GM18873 (cell line): ENCODE results near the gene OR9A2.

ENCODE experiments used
- ATAC-seq: cut with Tn5 transposase; IDR thresholded peaks from one replicate; pipeline ENCODE4 v1.9.1; 2021; ENCODE audit warnings: mild to moderate bottlenecking, moderate library complexity, moderate number of reproducible peaks; ENCODE audit not compliant: unreplicated experiment, low FRiP score

OR9A2 gene

DNA sequence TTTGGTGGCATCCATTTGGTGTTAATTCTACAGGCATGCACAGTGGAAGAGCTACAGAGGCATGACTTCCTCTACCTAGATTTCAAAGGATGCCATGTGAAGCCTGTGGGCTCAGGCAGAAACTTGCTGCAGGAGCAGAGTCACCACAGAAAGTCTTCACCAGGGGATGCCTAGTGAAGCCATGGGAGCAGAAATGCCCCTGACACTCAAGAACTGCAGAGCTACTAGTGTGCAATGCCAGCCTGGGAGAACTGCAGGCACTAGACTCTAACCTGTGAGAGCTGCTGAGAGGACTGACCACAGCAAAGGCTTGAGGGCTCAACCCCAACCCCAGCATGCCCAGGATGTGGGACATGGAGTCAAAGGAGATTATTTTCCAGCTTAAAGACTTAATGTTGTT, 3.9 kb downstream of the OR9A2 start:
- no peak for ATAC-seq

DNA sequence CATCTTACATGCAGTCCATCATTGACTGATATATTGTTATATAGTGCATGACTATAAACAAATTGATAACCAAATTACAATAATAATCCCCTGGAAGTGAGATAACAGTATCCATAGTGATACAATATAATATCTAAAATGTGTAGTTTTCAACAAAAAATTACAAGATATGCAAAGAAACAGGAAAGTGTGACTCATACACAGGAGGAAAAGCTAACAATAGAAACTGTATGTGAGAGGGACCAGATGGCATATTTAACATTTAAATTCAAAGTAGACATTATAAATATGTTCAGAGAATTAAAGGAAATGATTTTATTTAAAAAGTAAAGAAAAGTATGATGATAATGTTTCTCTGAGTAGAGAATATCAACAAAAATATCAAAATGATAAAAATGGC, 8.0 kb downstream of the OR9A2 start:
- no peak for ATAC-seq

DNA sequence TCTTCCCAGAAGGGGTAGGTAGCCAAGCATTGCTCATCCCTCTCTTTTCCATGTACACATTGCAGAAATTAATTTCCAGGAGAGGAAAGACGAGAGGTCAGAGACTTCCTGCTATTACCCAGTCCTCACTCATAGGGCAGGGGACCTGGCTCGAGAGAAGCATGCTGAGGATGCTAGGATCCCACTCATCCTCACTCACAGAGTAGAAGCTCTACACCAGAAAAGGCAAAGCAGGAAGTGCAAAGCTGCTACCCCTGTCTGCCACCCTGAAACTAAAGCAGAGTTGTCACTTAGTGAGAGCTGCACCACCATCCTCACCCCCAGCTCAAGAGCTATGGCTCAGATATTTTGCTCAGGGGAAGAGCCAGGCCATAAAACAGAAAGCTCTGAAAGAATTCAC, 9.9 kb downstream of the OR9A2 start:
- no peak for ATAC-seq

DNA sequence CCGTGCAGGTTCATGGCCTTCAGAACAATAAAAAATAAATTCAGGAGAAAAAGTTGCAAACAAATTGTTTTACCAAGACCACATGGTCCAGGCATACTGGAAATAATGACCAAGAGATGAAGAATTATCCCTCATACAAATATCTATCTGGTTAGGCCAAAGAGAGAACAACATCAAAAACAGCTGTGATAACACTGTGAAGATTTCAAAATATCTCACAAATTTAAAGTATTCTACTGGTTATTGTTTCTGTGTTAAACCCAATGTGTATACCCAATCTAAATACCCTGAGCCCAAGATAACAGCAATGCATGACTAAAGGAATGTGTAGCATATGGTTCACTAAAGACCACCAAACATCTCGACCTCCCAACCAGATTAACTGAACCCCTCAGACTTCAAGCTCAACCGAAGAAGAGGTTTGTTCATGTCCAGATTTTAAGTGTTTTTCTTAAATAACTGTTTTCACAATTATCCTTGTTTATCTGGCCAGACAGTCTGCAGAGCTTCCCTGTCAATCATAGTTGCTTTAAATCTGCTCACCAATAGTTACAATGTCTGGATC, 10.9 kb downstream of the OR9A2 start:
- ATAC-seq = no peak

DNA sequence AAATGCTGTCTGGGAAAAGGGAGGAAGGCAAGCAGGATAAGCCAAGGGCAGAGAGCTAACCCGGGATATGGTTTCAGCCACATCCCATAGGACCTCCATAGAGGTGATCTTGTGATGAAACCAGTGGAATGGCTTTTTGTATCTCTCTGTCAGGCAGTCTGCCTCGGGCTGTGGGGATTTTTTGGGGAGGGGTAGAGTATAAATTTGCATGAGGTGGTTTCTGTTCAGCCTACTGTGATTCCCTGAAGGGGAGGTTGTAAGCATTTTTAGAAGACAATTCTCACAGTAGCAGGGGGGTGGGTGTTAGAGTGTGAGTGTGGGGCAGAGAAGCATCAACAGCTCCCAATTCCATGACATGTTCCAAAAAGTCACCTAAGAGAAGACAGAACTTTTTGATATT, 11.8 kb downstream of the OR9A2 start:
- peak; percentile 93 for ATAC-seq

DNA sequence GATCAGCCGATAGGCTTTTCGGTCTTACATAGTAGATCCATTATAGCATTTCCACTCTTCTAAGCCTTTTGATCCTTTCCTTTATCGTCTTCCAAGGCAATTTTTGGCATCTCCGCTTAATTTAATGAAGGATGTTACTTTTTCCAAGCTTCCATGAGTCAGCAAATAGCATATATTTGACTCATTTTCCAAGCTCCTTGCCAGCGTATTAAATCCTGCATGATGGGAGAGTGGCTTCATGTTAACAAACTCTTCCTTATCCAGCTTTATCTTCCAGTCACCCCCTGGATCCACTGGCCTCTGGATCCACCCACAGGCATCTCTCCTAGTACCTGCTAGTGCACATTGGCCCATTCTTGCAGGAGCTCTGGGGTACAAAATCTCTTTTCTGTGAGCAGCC, 13.0 kb downstream of the OR9A2 start:
- no peak for ATAC-seq

DNA sequence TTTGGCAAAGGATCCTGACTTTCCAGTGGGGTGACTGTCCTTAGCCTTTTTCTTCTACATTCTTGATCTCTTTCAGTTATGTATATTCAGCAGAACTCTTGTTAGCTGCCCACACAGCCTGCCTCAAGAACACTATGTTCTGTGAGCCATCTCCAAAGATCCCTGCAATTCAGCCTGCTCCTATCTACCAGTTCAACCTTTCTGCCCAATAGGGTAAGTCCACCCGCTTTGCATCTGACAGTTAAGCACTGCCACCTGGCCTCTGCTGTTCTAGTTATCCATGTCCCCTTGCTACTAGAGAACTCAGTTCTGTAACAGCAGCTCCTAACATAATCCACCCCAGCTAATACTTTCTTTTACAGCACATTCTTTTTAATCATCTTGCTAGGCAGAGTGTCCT, 13.5 kb downstream of the OR9A2 start:
- ATAC-seq = no peak

DNA sequence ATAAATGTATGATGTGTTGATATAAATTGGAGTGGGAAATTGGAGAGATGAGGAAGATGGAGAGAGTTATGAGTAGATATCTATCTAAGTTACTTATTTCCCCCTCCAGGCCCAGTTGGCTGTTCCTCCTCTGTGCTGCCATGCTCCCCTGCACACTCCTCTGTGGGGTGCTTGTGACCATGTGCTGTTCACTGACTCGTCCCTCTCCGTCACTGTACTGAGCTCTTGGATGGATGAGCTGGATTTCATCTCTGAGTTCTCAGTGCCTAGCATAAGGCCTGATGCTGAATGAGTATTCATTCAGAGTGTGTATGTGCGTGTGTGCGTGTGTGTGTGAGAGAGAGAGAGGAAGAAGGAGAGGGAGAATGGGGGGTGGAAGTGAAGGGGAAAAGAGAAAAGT, 14.5 kb downstream of the OR9A2 start:
- ATAC-seq = no peak

DNA sequence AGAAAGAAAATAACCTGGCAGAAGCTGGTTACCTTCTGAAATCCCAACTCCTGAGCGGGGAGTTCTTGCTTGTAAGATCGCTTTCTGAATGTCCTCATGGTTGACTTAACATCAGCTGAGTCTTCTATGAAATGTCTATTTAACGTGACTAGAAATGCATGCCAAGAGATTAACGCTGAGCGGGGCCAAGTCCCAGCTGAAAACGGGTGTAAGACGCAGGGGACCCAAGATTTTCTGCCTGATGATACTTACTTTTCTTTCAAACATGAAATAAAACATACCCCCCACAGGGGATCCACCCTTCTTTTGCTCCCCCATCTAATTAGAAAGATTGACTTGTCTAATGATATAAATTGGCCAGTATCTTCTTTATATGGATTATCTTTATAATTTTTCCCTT, 14.9 kb downstream of the OR9A2 start:
- ATAC-seq = no peak

DNA sequence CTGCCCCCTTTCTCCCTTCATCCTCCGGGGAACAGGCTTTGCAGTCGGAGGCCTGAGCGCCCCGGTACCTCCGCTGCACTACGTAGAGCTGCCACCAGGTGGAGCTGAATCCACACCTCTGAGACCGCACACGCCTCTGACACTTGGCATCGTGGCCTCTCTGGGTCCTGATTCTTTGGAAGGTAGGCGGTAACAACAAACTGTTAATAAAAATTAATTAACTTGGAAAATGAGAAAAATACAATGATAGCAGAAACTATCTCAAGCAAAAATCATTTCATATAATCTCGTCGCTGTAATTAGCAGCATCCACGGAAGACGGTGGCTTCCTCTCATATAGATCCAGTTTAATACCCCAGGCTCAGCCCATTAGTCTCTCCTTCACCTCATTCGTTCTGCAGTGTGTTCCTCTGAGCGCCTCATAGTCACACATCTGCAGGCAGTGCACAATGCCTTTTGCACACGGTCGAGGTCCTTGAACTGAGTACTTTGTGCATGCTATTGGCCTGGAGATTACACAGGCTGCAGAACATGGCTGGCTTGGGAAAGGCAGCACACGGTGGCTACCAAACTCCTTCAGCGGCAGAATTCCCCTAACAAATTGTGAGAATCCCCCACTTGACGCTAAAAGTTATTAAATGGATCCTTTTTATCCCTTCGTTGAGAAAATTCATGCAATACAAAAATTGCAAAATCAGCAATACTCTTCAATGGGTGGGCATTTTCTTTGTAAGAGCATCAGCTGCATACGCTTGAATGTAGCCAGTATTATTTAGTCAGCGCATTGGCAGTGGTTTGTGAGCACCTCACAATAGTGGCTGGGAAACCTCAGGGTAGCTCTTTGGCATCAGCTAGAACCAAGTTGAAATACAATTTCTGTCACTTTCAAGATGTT, 18.7 kb downstream of the OR9A2 start:
- ATAC-seq = peak; percentile 72

DNA sequence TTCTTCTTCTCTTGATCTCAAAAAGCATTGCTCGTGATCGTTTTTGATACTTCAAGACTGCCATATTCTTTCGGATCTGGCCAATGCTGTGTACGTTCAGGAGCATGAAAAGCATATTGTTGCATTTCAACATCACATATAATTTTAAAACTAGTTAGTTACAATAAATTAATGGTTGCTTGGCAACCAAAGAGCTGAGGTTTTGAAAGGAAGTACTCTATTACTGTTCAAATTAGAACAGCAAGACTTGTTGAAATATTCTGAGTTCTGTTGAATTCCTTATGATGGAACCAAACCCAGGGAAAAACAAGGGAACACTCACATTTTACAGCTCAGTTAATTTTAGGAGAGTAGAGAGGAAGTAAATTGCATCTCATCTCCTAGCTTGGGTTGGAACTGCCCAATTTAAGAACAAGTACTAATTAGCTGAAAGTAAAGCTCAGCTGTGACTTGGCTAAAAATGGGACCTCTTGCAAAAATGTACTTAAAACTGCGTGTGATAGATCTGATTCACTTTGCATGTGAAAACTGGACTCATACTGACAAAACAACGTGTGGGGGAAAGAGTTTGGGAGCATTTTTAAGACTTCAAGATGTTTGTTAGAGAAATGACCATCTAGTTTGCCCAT, 21.2 kb downstream of the OR9A2 start:
- ATAC-seq = no peak

DNA sequence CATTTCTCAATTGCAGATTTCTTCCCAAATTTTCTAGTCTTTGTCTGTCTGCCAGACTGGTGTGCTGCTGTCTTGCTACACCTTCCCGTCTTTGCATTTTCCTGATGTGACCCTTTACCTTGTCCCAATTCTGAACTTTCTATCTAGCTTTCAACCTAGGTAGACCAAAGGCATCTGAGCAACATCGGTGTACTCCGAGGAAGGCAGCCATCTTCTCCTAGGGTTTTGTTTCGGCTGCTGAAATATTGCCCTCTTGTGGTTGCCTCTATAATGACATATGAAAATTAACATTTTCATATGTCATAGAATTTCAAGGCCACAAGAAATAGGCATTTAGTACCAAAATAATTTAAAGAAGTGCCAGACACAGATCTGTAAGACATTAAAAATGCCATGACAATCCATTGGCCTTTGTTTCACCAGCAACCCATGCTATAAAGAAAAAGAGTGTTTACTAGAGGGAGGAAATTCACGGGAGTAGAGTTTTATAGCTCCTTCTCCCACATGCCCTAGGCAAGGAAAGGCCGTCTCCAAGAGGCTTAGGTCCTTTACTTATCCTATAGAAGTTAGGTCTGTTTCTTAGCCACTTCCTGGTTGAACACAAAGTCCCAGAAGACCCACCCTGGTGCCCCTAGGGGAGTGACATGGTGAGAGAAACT, 23.4 kb downstream of the OR9A2 start:
- ATAC-seq = no peak

DNA sequence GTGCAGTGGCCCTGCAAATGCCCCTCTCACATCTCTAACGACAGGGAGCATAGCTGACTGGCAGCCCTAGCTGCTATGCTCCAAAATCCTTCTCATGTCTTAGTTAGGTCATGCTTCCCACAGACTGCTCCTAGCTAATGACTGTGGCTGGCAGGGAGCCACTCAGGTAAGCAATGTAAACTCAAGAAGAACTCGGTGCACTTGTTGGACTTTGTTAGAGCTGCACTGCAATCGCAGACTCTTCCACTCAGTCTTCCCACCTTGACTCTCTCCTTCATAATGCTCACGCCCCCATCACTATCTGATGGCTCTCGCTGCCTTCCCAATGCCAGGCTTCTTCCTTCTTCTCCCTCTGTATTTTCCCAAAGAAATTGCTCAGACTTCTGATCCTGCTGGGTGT, 24.0 kb downstream of the OR9A2 start:
- ATAC-seq = no peak

DNA sequence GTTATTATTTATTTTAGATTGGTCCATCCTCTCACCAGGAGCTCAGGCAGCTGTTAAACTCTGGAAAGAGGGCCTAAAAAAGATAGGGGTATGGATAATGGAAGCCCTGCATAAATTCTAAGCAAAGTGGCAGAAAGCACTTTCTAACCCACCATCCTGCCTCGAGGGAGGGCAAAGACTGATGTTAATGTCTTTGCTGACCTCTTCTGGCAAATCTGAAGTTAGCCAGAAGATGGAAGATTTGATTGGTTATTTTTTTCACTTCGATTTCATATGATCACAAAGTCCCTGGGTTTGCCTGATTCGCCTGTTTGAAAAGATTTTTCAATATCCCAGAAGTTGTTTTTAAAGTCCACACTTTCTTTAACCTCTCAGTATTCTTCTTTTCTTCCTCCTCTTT, 24.8 kb downstream of the OR9A2 start:
- ATAC-seq = no peak

DNA sequence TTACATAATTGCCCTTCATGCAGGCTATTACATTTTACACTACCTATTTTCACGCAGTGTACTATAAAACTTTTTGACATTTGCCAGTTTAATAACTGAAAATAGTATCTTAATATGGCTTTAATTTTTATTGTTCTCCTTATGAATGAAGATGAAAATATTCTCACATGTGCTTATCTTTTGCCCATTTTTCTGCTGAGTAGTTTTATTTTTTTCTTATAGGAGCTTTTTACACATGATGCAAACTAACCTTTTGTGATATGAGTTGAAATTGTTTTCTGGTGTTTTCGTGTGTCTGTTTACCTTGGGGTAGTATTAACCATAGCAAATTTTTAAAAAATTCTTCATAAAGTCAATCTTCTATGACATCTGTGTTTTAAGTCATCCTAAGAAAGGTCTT, 26.3 kb downstream of the OR9A2 start:
- ATAC-seq = no peak

DNA sequence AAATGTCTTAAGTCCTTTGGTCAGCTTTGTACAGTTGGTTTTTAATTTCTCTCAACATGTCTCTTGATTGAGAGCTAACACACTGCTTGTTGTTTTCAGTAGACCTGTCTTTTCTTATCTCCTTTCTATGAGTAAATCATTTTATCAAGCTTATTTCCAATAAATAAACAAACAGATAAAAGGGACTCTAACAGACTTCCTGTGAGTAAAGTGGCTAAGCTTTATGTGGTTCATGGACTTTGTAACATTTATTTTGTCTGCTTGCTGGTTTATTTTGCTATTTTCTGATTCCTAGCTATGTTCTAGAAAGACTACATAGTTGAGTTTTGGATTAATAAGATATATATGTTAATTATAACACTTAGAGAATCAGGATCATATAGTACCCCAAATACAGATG, 27.1 kb downstream of the OR9A2 start:
- ATAC-seq = no peak

DNA sequence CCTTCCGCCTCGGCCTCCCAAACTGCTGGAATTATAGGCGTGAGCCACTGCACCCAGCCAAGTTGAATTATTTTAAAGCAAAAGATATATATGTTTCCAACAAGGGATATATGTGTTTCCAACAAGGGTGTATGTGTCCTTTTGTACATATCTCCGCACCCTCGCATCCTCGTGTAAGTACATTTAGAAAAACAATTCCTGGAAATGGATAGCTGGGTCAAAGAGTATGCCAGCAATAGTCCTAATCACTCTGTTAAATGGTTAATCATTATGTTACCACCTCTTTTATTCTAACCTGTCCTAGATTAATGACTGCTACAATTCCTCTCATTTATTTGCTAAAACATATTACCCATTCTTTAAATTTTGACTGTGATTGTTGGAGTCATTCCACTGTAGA, 28.0 kb downstream of the OR9A2 start:
- ATAC-seq = no peak

DNA sequence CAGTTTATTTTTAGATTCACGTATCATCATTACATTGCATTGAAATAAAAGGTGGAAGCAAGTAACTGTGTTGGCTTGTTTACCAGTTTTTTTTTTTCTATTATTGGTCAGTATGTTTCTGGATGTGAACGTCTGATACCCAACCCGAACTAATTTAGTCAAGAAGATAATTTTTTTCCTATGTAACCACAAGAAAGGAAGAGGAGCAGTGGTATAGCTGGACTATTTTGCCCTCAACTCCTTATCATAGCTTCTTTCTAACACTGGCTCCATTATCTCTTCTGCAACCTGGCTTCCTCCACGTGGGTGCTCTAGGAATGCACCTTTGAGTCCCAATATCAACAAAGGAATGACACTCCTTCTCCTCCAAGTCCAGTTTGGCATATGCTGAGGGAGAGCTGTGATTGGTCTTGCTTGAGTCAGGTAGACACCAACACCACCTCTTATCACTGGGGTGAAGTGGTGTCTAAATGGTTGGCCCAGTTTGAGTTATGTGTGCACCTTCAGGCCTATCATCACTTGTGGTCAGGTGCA, 29.4 kb downstream of the OR9A2 start:
- ATAC-seq = no peak

DNA sequence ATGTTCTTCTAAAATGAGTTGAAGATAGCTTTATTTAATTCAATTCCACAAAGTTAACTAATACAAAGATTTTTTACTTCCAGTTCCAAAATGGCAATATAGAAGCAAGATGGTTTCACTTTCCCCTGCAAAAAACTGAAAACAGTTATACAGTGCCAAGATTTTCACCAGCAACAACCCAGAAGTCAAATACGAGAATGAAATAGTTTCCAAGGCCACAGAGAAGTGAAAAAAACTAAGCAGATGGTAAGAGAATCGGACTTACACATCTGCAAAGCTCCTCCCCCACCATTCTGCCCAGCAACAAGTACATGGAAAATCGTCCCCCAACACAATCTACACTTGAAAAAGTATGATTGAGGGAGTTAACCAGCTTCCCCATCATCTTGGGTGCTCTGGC, 34.5 kb downstream of the OR9A2 start:
- ATAC-seq = no peak

DNA sequence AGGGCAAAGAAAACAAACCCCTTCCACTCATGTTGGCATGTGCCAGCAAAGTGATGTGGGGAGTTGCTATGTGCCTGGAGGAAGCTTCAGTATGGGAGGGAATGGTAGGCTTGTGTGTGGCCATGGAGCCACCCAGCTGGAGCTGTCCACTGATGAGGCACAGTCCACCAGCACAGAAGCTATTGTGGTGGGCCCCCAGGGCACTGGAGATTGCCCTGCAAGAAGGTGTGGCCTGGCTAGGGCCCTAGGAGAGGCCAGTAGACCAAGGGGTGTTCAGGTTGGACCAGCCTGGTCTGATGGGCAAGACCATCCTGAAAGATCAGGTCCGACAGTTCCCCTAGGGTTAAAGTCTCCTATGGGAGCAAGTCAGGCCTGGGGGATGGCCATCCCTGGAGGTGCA, 42.6 kb downstream of the OR9A2 start:
- no peak for ATAC-seq

DNA sequence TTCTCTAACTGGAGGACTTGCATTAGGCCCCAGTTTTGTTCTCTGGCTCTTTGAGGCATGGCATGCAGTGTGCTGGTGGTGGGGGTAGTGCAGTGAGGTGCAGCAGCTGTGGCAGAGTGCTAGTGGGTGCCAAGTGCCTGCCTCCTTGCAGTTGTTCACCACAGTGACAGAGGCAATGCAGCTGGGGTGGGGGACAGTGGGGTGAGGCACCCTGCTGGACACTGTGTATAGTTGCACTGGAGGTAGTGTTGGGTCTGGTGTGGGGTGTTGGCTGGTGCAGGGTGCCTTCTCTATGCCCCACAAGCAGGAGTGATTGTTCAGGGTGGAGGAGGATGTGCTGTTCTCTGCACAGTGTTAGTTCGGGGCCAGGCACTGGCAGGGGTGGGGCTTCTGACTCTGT, 43.1 kb downstream of the OR9A2 start:
- ATAC-seq = no peak
